ENCODE results near the gene C5orf46. TPM values are rescaled to one million over a fixed set of nuclear protein-coding genes. Genes with fewer than 3 reads are reported as not detected.

The C5orf46 gene
- total RNA-seq, 3 donors from 2014 or later (not counting 1 experiment from before 2014, with no cell fraction given): not detected

DNA sequence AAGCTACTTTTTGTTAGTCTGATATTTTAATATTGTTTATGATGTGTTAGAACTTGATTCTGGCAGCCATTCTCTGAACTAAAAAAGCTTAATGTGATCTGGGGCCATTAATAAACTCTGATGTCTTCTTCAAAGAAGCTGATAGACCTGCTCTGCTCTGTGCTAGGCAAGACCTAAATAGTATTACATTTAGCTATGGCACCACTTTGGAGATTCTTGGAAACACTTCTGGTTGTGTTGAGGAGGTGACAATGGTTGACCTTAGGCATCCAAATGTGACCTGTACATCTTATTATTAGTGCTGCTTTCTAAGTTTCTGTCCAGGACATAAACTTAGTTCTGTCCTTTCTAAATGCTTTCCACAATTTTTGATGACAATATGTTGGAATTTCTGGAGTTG, 49.5 kb downstream of the C5orf46 start:
- no peaks in the 10 kb centered on the region for H3K9me3 Mint-ChIP-seq
- DNase-seq: no peak
- Histone ChIP-seq H3K9me3 (ENCODE audit: control insufficient read depth, insufficient read depth, low read length) (no peaks in the 10 kb centered on the region), H3K27me3 (ENCODE audit: control insufficient read depth, insufficient read depth, low read length) (no peaks in the 10 kb centered on the region), H3K27ac (ENCODE audit: low read length) (no peak overlapping the region), H3K4me3 (ENCODE audit: low read length) (no peak overlapping the region), H3K4me1 (ENCODE audit: control insufficient read depth, insufficient read depth, low read length) (no peaks in the 10 kb centered on the region), H3K36me3 (ENCODE audit: control insufficient read depth, insufficient read depth, low read length) (no peaks in the 10 kb centered on the region)
- TF ChIP-seq, protein P1, sequence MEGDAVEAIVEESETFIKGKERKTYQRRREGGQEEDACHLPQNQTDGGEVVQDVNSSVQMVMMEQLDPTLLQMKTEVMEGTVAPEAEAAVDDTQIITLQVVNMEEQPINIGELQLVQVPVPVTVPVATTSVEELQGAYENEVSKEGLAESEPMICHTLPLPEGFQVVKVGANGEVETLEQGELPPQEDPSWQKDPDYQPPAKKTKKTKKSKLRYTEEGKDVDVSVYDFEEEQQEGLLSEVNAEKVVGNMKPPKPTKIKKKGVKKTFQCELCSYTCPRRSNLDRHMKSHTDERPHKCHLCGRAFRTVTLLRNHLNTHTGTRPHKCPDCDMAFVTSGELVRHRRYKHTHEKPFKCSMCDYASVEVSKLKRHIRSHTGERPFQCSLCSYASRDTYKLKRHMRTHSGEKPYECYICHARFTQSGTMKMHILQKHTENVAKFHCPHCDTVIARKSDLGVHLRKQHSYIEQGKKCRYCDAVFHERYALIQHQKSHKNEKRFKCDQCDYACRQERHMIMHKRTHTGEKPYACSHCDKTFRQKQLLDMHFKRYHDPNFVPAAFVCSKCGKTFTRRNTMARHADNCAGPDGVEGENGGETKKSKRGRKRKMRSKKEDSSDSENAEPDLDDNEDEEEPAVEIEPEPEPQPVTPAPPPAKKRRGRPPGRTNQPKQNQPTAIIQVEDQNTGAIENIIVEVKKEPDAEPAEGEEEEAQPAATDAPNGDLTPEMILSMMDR (IDR thresholded peaks at IDR 0.05): no peak
- intact Hi-C loops (cut with micrococcal nuclease): loop anchor here (5.0 kb wide), 1 partner anchor 876 kb away; no protein-coding TSS in a partner anchor
- ATAC-seq: no peak
- H3K27me3 Mint-ChIP-seq (ENCODE audit: low read depth in 2 of 2): peaks cover 5 to 7% of the 10 kb centered on the region in 2 donors
- peaks cover 0 to 5% of the 10 kb centered on the region in 2 donors for H3K4me1 Mint-ChIP-seq
- no peak overlapping the region for H3K4me3 Mint-ChIP-seq
- H3K27ac Mint-ChIP-seq: no peak overlapping the region
- no peaks in the 10 kb centered on the region for H3K36me3 Mint-ChIP-seq

DNA sequence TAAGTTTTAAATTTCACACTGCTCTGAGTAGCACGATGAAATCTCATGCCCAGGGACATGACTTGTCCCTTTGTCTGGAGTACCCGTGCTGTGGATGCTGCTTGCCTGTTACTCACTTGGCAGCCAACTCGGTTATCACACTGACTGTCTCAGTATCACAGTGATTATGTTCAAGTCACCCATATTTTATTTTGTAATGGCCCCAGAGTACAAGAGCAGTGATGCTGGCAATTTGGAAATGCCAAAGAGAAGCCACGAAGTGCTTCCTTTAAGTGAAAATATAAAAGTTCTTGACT, 50.6 kb downstream of the C5orf46 start:
- ATAC-seq: no peak
- no peak overlapping the region for H3K27ac ChIP-seq (ENCODE audit: low read length)
- H3K36me3 Mint-ChIP-seq: no peaks in the 10 kb centered on the region
- no peak overlapping the region for H3K4me3 ChIP-seq (ENCODE audit: low read length)
- no peak overlapping the region for H3K4me3 Mint-ChIP-seq
- DNase-seq: no peak
- H3K27ac Mint-ChIP-seq: no peak overlapping the region
- intact Hi-C loops (cut with micrococcal nuclease): loop anchor here (5.0 kb wide), 1 partner anchor 877 kb away; no protein-coding TSS in a partner anchor
- H3K9me3 Mint-ChIP-seq: no peaks in the 10 kb centered on the region
- 73% methylated on average over 4 of the region's 4 CpGs for WGBS (ENCODE audit: insufficient coverage)
- no peaks in the 10 kb centered on the region for H3K4me1 ChIP-seq (ENCODE audit: control insufficient read depth, insufficient read depth, low read length)
- TF ChIP-seq, protein P1 (IDR thresholded peaks at IDR 0.05): no peak
- peaks cover 5 to 7% of the 10 kb centered on the region in 2 donors for H3K27me3 Mint-ChIP-seq (ENCODE audit: low read depth in 2 of 2)
- H3K36me3 ChIP-seq (ENCODE audit: control insufficient read depth, insufficient read depth, low read length): no peaks in the 10 kb centered on the region
- H3K4me1 Mint-ChIP-seq: peaks cover 0 to 5% of the 10 kb centered on the region in 2 donors
- no peaks in the 10 kb centered on the region for H3K27me3 ChIP-seq (ENCODE audit: control insufficient read depth, insufficient read depth, low read length)
- no peaks in the 10 kb centered on the region for H3K9me3 ChIP-seq (ENCODE audit: control insufficient read depth, insufficient read depth, low read length)

DNA sequence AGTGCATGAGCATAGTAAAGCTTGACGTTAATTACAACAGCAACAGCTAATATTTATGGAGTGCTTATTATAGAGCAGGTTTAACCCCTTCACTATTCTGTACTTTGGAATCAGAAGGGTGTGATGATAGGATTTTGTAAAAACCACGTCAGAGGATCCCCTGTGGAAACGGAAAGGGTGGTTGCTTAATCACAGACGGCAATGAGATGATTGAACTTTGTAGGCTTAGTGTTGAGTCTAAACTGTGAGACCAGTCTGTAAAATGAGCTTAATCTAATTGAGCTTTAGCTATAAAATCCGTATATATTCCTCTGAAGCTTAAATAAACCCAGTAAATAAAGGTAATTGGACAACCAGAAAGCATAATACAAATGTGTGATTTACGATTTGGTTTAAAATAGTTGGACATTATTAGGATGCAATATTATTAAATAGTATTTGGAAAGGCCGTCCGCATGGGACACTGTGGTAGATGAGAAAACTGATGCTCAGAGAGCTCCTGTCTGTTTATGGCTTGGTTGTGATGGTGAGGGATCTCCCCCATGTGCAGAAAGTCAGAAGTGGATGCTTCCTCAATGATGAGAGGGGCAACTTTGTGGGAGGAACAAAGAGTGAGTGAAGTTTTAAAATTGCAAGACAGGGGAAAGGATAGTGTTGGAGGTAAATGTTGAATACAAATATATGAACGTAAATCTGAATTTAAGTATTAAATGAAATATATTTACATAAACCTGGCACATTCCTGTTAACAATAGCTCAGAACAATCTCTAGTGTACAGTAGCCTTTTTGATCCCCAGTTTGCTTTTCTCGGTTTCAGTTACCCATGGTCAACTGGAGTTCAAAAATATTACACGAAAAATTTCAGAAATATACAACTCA, 51.2 kb downstream of the C5orf46 start:
- Mint-ChIP-seq H3K4me3 (no peak overlapping the region), H3K27me3 (ENCODE audit: low read depth in 2 of 2) (peaks cover 5 to 7% of the 10 kb centered on the region in 2 donors), H3K27ac (no peak overlapping the region), H3K9me3 (no peaks in the 10 kb centered on the region), H3K36me3 (no peaks in the 10 kb centered on the region), H3K4me1 (peaks cover 0 to 5% of the 10 kb centered on the region in 2 donors)
- 78% methylated on average over 8 of the region's 11 CpGs for WGBS (ENCODE audit: insufficient coverage)
- intact Hi-C loops (cut with micrococcal nuclease): loop anchor here (5.0 kb wide), 1 partner anchor 877 kb away; no protein-coding TSS in a partner anchor
- no peaks in the 10 kb centered on the region for H3K36me3 ChIP-seq (ENCODE audit: control insufficient read depth, insufficient read depth, low read length)
- no peak overlapping the region for H3K4me3 ChIP-seq (ENCODE audit: low read length)
- no peak overlapping the region for H3K27ac ChIP-seq (ENCODE audit: low read length)
- H3K27me3 ChIP-seq (ENCODE audit: control insufficient read depth, insufficient read depth, low read length): no peaks in the 10 kb centered on the region
- DNase-seq: no peak
- TF ChIP-seq, protein P1 (IDR thresholded peaks at IDR 0.05): no peak
- H3K9me3 ChIP-seq (ENCODE audit: control insufficient read depth, insufficient read depth, low read length): no peaks in the 10 kb centered on the region
- ATAC-seq: no peak
- no peaks in the 10 kb centered on the region for H3K4me1 ChIP-seq (ENCODE audit: control insufficient read depth, insufficient read depth, low read length)

Data from natural killer cell (primary cell).